Measurements from ENCODE around the gene LMNA. TPM values are rescaled to one million over a fixed set of nuclear protein-coding genes. Genes with fewer than 3 reads are reported as not detected.

Gene LMNA
- total RNA-seq, 2 experiments from 2014 or later, result 435 to 455 TPM

- intact Hi-C loops (cut with DNase I, micrococcal nuclease), result no loop called here
- H3K9me3 ChIP-seq (ENCODE audit: control insufficient read depth in 1 of 2, insufficient read depth in 1 of 2, low read length in 2 of 2), result no peaks in the 10 kb centered on the region
- ATAC-seq (ENCODE audit: poor library complexity) (no peak), DNase-seq (no peak)
- H3K9me3 Mint-ChIP-seq, result no peaks in the 10 kb centered on the region
- ChIA-PET POLR2A (interaction anchor here (1.6 kb wide), 1 partner anchor 78 kb away, joined by 5 read pairs; the partner anchor contains the start of gene PMF1), CTCF (interaction anchor here (1.1 to 3.4 kb wide), 2 partner anchors 38 to 90 kb away, joined by 3 to 19 read pairs; no protein-coding TSS in a partner anchor)
- no peaks in the 10 kb centered on the region for H3K27me3 ChIP-seq (ENCODE audit: control insufficient read depth in 1 of 2, insufficient read depth in 2 of 2, low read length in 2 of 2)
- no peak overlapping the region for H3K4me3 Mint-ChIP-seq
- peaks cover 16% of the 10 kb centered on the region for H3K36me3 Mint-ChIP-seq (ENCODE audit: low read depth)
- H3K27ac ChIP-seq (ENCODE audit: low read depth in 1 of 2, low read length in 2 of 2), result no peak overlapping the region
- TF ChIP-seq CTCF (IDR thresholded peaks at IDR 0.05), result no peak
- H3K4me3 ChIP-seq (ENCODE audit: low read length), result no peak overlapping the region
- peaks cover 9% of the 10 kb centered on the region for H3K4me1 ChIP-seq (ENCODE audit: insufficient read depth, low read length)
- H3K36me3 ChIP-seq (ENCODE audit: insufficient read depth, low read length), result peaks cover 60% of the 10 kb centered on the region
- H3K27me3 Mint-ChIP-seq, result no peaks in the 10 kb centered on the region
- peaks cover 7% of the 10 kb centered on the region for H3K4me1 Mint-ChIP-seq (ENCODE audit: low read depth)
- H3K27ac Mint-ChIP-seq, result peak overlapping the region; percentile 33
These were observed 20.4 kb downstream of the LMNA start for GRCh38 chr1:156134716-156135435.

GRCh38 chr1:156135930-156136871 lies 21.7 kb downstream of the LMNA start:
- H3K4me1 Mint-ChIP-seq (ENCODE audit: low read depth), result no peaks in the 10 kb centered on the region
- Histone ChIP-seq H3K4me1 (ENCODE audit: insufficient read depth, low read length) (no peaks in the 10 kb centered on the region), H3K9me3 (ENCODE audit: control insufficient read depth in 1 of 2, insufficient read depth in 1 of 2, low read length in 2 of 2) (no peaks in the 10 kb centered on the region), H3K27ac (ENCODE audit: low read depth in 1 of 2, low read length in 2 of 2) (no peak overlapping the region), H3K36me3 (ENCODE audit: insufficient read depth, low read length) (peaks cover 55% of the 10 kb centered on the region), H3K27me3 (ENCODE audit: control insufficient read depth in 1 of 2, insufficient read depth in 2 of 2, low read length in 2 of 2) (no peaks in the 10 kb centered on the region), H3K4me3 (ENCODE audit: low read length) (no peak overlapping the region)
- DNase-seq (peak in 1 of 14 experiments; percentile 41), ATAC-seq (ENCODE audit: poor library complexity) (no peak)
- intact Hi-C loops (cut with DNase I, micrococcal nuclease), result no loop called here
- no peak for TF ChIP-seq CTCF (IDR thresholded peaks at IDR 0.05)
- no peaks in the 10 kb centered on the region for H3K9me3 Mint-ChIP-seq
- CTCF ChIA-PET, result interaction anchor here (0.7 to 3.4 kb wide), 4 partner anchors 9 to 89 kb away, joined by 7 to 19 read pairs (median 8); no protein-coding TSS in a partner anchor
- POLR2A ChIA-PET, result no interaction called here
- H3K27me3 Mint-ChIP-seq, result no peaks in the 10 kb centered on the region
- H3K4me3 Mint-ChIP-seq, result no peak overlapping the region
- H3K36me3 Mint-ChIP-seq (ENCODE audit: low read depth), result peaks cover 9% of the 10 kb centered on the region
- no peak overlapping the region for H3K27ac Mint-ChIP-seq

GRCh38 chr1:156136970-156137483 lies 22.5 kb downstream of the LMNA start:
- Mint-ChIP-seq H3K27me3 (no peaks in the 10 kb centered on the region), H3K27ac (no peak overlapping the region), H3K4me3 (no peak overlapping the region), H3K36me3 (ENCODE audit: low read depth) (peaks cover 9% of the 10 kb centered on the region), H3K9me3 (no peaks in the 10 kb centered on the region), H3K4me1 (ENCODE audit: low read depth) (no peaks in the 10 kb centered on the region)
- Histone ChIP-seq H3K4me3 (ENCODE audit: low read length) (no peak overlapping the region), H3K9me3 (ENCODE audit: control insufficient read depth in 1 of 2, insufficient read depth in 1 of 2, low read length in 2 of 2) (no peaks in the 10 kb centered on the region), H3K4me1 (ENCODE audit: insufficient read depth, low read length) (no peaks in the 10 kb centered on the region), H3K27me3 (ENCODE audit: control insufficient read depth in 1 of 2, insufficient read depth in 2 of 2, low read length in 2 of 2) (no peaks in the 10 kb centered on the region), H3K36me3 (ENCODE audit: insufficient read depth, low read length) (peaks cover 49% of the 10 kb centered on the region), H3K27ac (ENCODE audit: low read depth in 1 of 2, low read length in 2 of 2) (no peak overlapping the region)
- ChIA-PET POLR2A (no interaction called here), CTCF (interaction anchor here (1.9 to 2.2 kb wide), 2 partner anchors 40 to 88 kb away, joined by 8 to 9 read pairs; no protein-coding TSS in a partner anchor)
- ATAC-seq (ENCODE audit: poor library complexity) (no peak), DNase-seq (peak in 1 of 14 experiments; percentile 46)
- TF ChIP-seq CTCF (IDR thresholded peaks at IDR 0.05), result no peak
- intact Hi-C loops (cut with DNase I, micrococcal nuclease), result no loop called here

Data from CD4-positive, alpha-beta T cell (primary cell).